Stomach (tissue), 9 donors: ENCODE data around the gene ZNF18. TPM values are rescaled to one million over a fixed set of nuclear protein-coding genes. Genes with fewer than 3 reads are reported as not detected.
A peak's percentile ranks its signal among the peaks of the same experiment; 100 is the strongest.
"Not testable (repeated sequence)": the region's sequence is repeated elsewhere in the genome, so short reads cannot be mapped to it uniquely, and the experiment has no call there.

Experiments used
- DNase-seq, 2 donors: peaks; one replicate each; pipeline versions ENCODE4 v3.0.0 to v3.0.0-alpha.2; 2013 to 2019
- H3K27ac ChIP-seq, 5 donors: fragments of 200-600 bp in 4 of 5; sonication (generic) in 4 of 5; one replicate each; pipeline ENCODE4 v1.5.1; 2013 to 2019; ENCODE audit warnings: mild to moderate bottlenecking in 1 of 5, moderate library complexity in 1 of 5
- H3K27me3 ChIP-seq, 3 donors: fragments of 200-600 bp; sonication (generic); one replicate each; pipeline ENCODE4 v1.5.1; 2017 to 2019; ENCODE audit warnings: mixed run types in 1 of 3
- H3K36me3 ChIP-seq, 4 donors: fragments of 200-600 bp; sonication (generic); 1 replicate in 3 of 4; 2 replicates in 1 of 4; pipeline ENCODE4 v1.5.1; 2016 to 2019
- H3K4me1 ChIP-seq, 4 donors: fragments of 200-600 bp; sonication (generic); one replicate each; pipeline ENCODE4 v1.5.1; 2016 to 2019
- H3K4me3 ChIP-seq, 4 donors: fragments of 200-600 bp; sonication (generic) in 3 of 4; one replicate each; pipeline ENCODE4 v1.5.1; 2016 to 2019; ENCODE audit warnings: mild to moderate bottlenecking in 1 of 4
- H3K9me3 ChIP-seq, 4 donors: fragments of 200-600 bp; sonication (generic); one replicate each; pipeline ENCODE4 v1.5.1; 2016 to 2019
- CTCF ChIP-seq, 7 experiments: fragments of 450-650 bp in 4 of 7; fragments of 200-600 bp in 3 of 7; sonication (generic) in 3 of 7; IDR thresholded peaks; one replicate each; pipeline ENCODE4 v1.5.1; 2016 to 2019; ENCODE audit warnings: antibody characterized with exemption in 7 of 7, control low read depth in 2 of 7, mild to moderate bottlenecking in 1 of 7
- EP300 ChIP-seq: sonication (generic); formaldehyde crosslinking; IDR thresholded peaks from one replicate; pipeline ENCODE4 v1.6.1; 2017; ENCODE audit warnings: antibody characterized with exemption
- POLR2A ChIP-seq, 4 donors: fragments of 450-650 bp; IDR thresholded peaks; one replicate each; pipeline ENCODE4 v1.6.1; 2016; ENCODE audit warnings: antibody characterized with exemption in 4 of 4, control low read depth in 2 of 4, mild to moderate bottlenecking in 1 of 4, moderate library complexity in 1 of 4
- POLR2AphosphoS5 ChIP-seq, 3 donors: sonication (generic); formaldehyde crosslinking; IDR thresholded peaks; one replicate each; pipeline ENCODE4 v1.6.1; 2016; ENCODE audit warnings: antibody characterized with exemption in 3 of 3
- WGBS, 5 donors: extraction: QIAGEN DNeasy Blood & Tissue Kit in 3 of 5; methylation state at CpG; one replicate each; pipeline versions ENCODE4 v1.1.5 to v1.1.7; 2013 to 2018; 5-methylcytosine and 5-hydroxymethylcytosine counted together
- intact Hi-C: fragments of 100-400 bp; cut with DNase I; formaldehyde crosslinking; loops from one replicate; pipeline ENCODE4 v1.15.1; 2023; ENCODE audit warnings: low total_unique reads
- polyA plus RNA-seq, 3 donors: library from polyadenylated mRNA; stranded (reverse); fragments of 200-250 nt; gene quantifications; one replicate each; pipeline ENCODE4 v1.2.3, GENCODE V29; 2013
- total RNA-seq, 5 donors: library from RNA; depleted of rRNA; stranded (reverse); fragments of >200 nt; gene quantifications; one replicate each; pipeline versions ENCODE4 v1.1.0 to v1.2.3, GENCODE V29; 2014 to 2016
- donor health status: healthy with polysubstance abuse.
- donor health status: Bipolar disorder and iron deficiency.
- donor health status: healthy.

Gene ZNF18
- total and polyA plus RNA-seq, 8 donors = 3.7 to 13.2 (median 6.7) TPM; not detected in 1

DNA sequence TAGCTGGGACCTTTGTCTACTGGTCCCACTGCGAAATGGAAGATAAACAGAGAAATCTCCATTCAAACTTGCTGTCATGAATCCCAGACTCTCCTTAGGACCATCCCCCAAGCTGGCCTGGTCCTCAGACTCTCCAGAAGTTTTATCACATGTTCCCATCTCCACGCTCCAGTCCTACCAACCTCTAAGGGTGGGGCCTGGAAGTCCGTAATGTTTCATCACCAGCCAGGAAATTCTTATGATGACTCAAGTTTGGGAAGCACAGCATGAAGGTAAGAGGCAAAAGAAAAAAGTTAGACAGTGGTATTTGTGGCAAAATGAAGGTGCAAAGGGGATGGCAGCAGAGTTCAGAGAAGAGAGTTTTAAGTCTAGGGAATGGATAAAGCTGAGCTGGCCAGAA, 52.7 kb downstream of the ZNF18 start:
- WGBS, 5 donors = 52 to 71% (median 66%) methylated on average over 3 of the region's 3 CpGs
- H3K36me3 ChIP-seq = no peaks in the 10 kb centered on the region
- intact Hi-C loops = no loop called here

GRCh38 chr17:11943759-11944347, 53.4 kb downstream of the ZNF18 start:
- Histone ChIP-seq H3K4me3 (no peak overlapping the region), H3K27me3 (no peaks in the 10 kb centered on the region), H3K4me1 (peaks cover 0 to 5% (median 3%) of the 10 kb centered on the region in 4 donors), H3K9me3 (no peaks in the 10 kb centered on the region), H3K27ac (no peak overlapping the region), H3K36me3 (no peaks in the 10 kb centered on the region)
- intact Hi-C loops = no loop called here
- DNase-seq = peak in 1 of 2 donors; percentile 5
- no peak for TF ChIP-seq EP300
- no peak for TF ChIP-seq CTCF (IDR thresholded peaks at IDR 0.05)
- TF ChIP-seq POLR2A (IDR thresholded peaks at IDR 0.05) = no peak
- no peak for TF ChIP-seq POLR2AphosphoS5 (IDR thresholded peaks at IDR 0.05)
- WGBS, 5 donors = 63 to 75% (median 69%) methylated on average over 7 of the region's 7 CpGs

More for the DNA sequence above, 52.7 kb downstream of the ZNF18 start:
- H3K4me3 ChIP-seq = no peak overlapping the region
- H3K27ac ChIP-seq = no peak overlapping the region
- no peaks in the 10 kb centered on the region for H3K9me3 ChIP-seq
- TF ChIP-seq EP300 (no peak), CTCF (IDR thresholded peaks at IDR 0.05) (no peak), POLR2AphosphoS5 (IDR thresholded peaks at IDR 0.05) (no peak), POLR2A (IDR thresholded peaks at IDR 0.05) (no peak)
- DNase-seq = no peak
- H3K4me1 ChIP-seq = peaks cover 0 to 9% (median 4%) of the 10 kb centered on the region in 4 donors
- no peaks in the 10 kb centered on the region for H3K27me3 ChIP-seq

- intact Hi-C loops, H3K27ac ChIP-seq, H3K4me3 ChIP-seq, H3K27me3 ChIP-seq, DNase-seq, H3K36me3 ChIP-seq, H3K4me1 ChIP-seq, H3K9me3 ChIP-seq: not testable (repeated sequence)
- 93 to 95% (median 93%) methylated on average over 11 of the region's 11 CpGs for WGBS, 5 donors
These were observed 54.2 kb downstream of the ZNF18 start for GRCh38 chr17:11943086-11943485.

GRCh38 chr17:11940904-11941303, 56.4 kb downstream of the ZNF18 start:
- Histone ChIP-seq H3K4me1 (no peaks in the 10 kb centered on the region), H3K27ac (no peak overlapping the region), H3K4me3 (no peak overlapping the region), H3K27me3 (peaks cover 0 to 18% (median 0%) of the 10 kb centered on the region in 3 donors), H3K9me3 (no peaks in the 10 kb centered on the region), H3K36me3 (no peaks in the 10 kb centered on the region)
- intact Hi-C loops = no loop called here
- DNase-seq = no peak
- 61 to 73% (median 66%) methylated on average over 2 of the region's 2 CpGs for WGBS, 5 donors
- no peak for TF ChIP-seq POLR2AphosphoS5 (IDR thresholded peaks at IDR 0.05)
- no peak for TF ChIP-seq EP300

DNA sequence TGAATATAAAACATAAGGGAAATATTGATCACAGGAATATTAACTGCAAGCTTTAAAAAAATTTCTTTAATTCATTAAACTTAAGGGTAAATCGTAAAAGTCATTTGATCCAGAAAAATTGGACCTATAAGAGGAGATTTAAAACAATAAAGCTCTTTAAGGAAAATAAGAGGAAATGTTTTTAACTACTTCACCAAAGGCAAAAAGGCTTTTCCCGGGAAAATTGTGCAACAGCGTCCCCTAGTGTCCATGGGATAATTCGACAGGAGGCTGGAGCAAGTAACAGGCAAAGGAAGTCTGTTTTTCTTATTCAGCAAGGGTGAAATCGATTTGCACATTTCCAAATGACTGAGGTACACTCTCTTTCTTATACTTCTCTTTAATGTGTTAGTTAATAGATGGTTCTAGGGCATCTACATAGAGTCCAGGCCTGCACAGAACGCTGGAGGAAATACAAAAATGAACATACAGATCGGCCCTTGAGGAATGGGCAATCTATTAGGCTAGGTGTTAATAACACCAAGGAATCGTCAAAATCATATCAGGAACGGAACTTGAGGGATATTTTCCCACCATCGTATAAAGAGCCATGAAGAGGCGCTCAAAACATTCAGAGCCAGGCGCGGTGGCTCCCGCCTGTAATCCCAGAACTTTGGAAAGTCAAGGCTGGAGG, 61.4 kb downstream of the ZNF18 start:
- peak in 4 of 7 experiments; percentile 17 to 63 (median 42) for TF ChIP-seq CTCF (IDR thresholded peaks at IDR 0.05)
- TF ChIP-seq EP300 = no peak
- TF ChIP-seq POLR2A (IDR thresholded peaks at IDR 0.05) = no peak
- no peak for TF ChIP-seq POLR2AphosphoS5 (IDR thresholded peaks at IDR 0.05)
- DNase-seq = peak in 1 of 2 donors; percentile 81
- H3K36me3 ChIP-seq = no peaks in the 10 kb centered on the region
- 38 to 49% (median 48%) methylated on average over 14 of the region's 14 CpGs for WGBS, 5 donors
- H3K9me3 ChIP-seq = no peaks in the 10 kb centered on the region
- peaks cover 0 to 18% (median 0%) of the 10 kb centered on the region in 3 donors for H3K27me3 ChIP-seq
- intact Hi-C loops = no loop called here
- no peak overlapping the region for H3K4me3 ChIP-seq
- no peaks in the 10 kb centered on the region for H3K4me1 ChIP-seq
- H3K27ac ChIP-seq = no peak overlapping the region
